Nephron (organoid): Measurements from ENCODE around the gene TJP3.

ENCODE experiments used
- H3K27ac Mint-ChIP-seq, 3 experiments: 2 replicates each; pipeline ENCODE4 v1.8.0; 2020; ENCODE audit warnings: mixed read lengths in 3 of 3, mild to moderate bottlenecking in 2 of 3, moderate library complexity in 1 of 3
- H3K27me3 Mint-ChIP-seq: 2 replicates; pipeline ENCODE4 v1.8.0; 2021; ENCODE audit warnings: low read depth, mild to moderate bottlenecking, moderate library complexity, mixed read lengths
- H3K36me3 Mint-ChIP-seq: 2 replicates; pipeline ENCODE4 v1.8.0; 2020; ENCODE audit warnings: low read depth, mixed read lengths
- H3K4me1 Mint-ChIP-seq: 2 replicates; pipeline ENCODE4 v1.8.0; 2020; ENCODE audit warnings: mixed read lengths
- H3K4me3 Mint-ChIP-seq, 3 experiments: 2 replicates each; pipeline ENCODE4 v1.8.0; 2020; ENCODE audit warnings: mild to moderate bottlenecking in 3 of 3, mixed read lengths in 3 of 3, moderate library complexity in 2 of 3
- H3K9me3 Mint-ChIP-seq: 2 replicates; pipeline ENCODE4 v1.8.0; 2020; ENCODE audit warnings: mixed read lengths
- CTCF ChIP-seq, 3 experiments: fragments of 200-600 bp; sonication (generic); IDR thresholded peaks; one replicate each; pipeline ENCODE4 v1.5.0; 2021; ENCODE audit warnings: antibody characterized with exemption in 3 of 3; ENCODE audit not compliant: unreplicated experiment in 3 of 3

Gene TJP3

GRCh38 chr19:3771906-3772455, 63.8 kb downstream of the TJP3 start, which contains the start of gene RAX2:
RAX2 (minus strand) TSS chr19:3772228; CDS start chr19:3771742, 486 bp downstream.
- Mint-ChIP-seq H3K4me3 (no peak within 1 kb of the TSS), H3K9me3 (no peaks in the 10 kb centered on the region), H3K27me3 (peaks cover 13% of the 10 kb centered on the region), H3K36me3 (peaks cover 4% of the 10 kb centered on the region), H3K27ac (peak within 1 kb of the TSS in 1 of 3 experiments; percentile 6), H3K4me1 (peaks cover 9% of the 10 kb centered on the region)
- TF ChIP-seq CTCF (IDR thresholded peaks at IDR 0.05; ENCODE audit: unreplicated experiment in 3 of 3): no peak

GRCh38 chr19:3773814-3774515, 65.8 kb downstream of the TJP3 start:
- Mint-ChIP-seq H3K9me3 (no peaks in the 10 kb centered on the region), H3K27me3 (peaks cover 13% of the 10 kb centered on the region), H3K27ac (peak overlapping the region in 1 of 3 experiments; percentile 15), H3K4me1 (peaks cover 9% of the 10 kb centered on the region), H3K36me3 (peaks cover 1% of the 10 kb centered on the region), H3K4me3 (no peak overlapping the region)
- no peak for TF ChIP-seq CTCF (IDR thresholded peaks at IDR 0.05; ENCODE audit: unreplicated experiment in 3 of 3)

- Mint-ChIP-seq H3K9me3 (no peaks in the 10 kb centered on the region), H3K4me3 (no peak overlapping the region), H3K4me1 (peaks cover 9% of the 10 kb centered on the region), H3K27ac (no peak overlapping the region), H3K36me3 (no peaks in the 10 kb centered on the region), H3K27me3 (peaks cover 13% of the 10 kb centered on the region)
- no peak for TF ChIP-seq CTCF (IDR thresholded peaks at IDR 0.05; ENCODE audit: unreplicated experiment in 3 of 3)
These were observed 66.6 kb downstream of the TJP3 start for GRCh38 chr19:3774621-3775373.

GRCh38 chr19:3775374-3775711, 67.2 kb downstream of the TJP3 start:
- peaks cover 13% of the 10 kb centered on the region for H3K27me3 Mint-ChIP-seq
- H3K4me3 Mint-ChIP-seq: no peak overlapping the region
- no peak for TF ChIP-seq CTCF (IDR thresholded peaks at IDR 0.05; ENCODE audit: unreplicated experiment in 3 of 3)
- no peak overlapping the region for H3K27ac Mint-ChIP-seq
- H3K36me3 Mint-ChIP-seq: no peaks in the 10 kb centered on the region
- no peaks in the 10 kb centered on the region for H3K9me3 Mint-ChIP-seq
- peaks cover 9% of the 10 kb centered on the region for H3K4me1 Mint-ChIP-seq

- no peak overlapping the region for H3K4me3 Mint-ChIP-seq
- H3K36me3 Mint-ChIP-seq: no peaks in the 10 kb centered on the region
- peaks cover 13% of the 10 kb centered on the region for H3K27me3 Mint-ChIP-seq
- no peak overlapping the region for H3K27ac Mint-ChIP-seq
- H3K4me1 Mint-ChIP-seq: peaks cover 9% of the 10 kb centered on the region
- no peak for TF ChIP-seq CTCF (IDR thresholded peaks at IDR 0.05; ENCODE audit: unreplicated experiment in 3 of 3)
- peaks cover under 1% of the 10 kb centered on the region for H3K9me3 Mint-ChIP-seq
These were observed 67.6 kb downstream of the TJP3 start for GRCh38 chr19:3775831-3776230.
